Measurements from ENCODE around the gene CCDC112.
"Not testable (repeated sequence)": the region's sequence is repeated elsewhere in the genome, so short reads cannot be mapped to it uniquely, and the experiment has no call there.

Gene CCDC112

DNA sequence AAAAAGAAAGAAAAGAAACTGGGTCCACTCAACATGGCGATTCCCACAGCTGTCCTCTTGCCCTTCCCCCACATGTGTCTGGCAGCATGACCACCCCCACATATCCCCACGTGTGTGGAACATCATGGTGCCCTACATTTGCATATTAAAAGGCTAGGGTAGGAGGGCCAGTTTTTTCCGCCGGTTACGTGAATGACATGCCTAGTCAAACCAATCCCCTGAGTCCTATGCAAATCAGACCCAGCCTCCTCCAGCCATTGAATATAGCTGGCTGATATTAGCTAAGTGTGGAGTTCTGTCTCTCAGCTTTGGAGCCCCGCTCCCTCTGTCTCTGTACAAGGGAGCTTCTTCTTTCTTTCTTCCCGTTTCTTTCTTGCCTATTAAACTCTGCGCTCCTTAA lies 33.0 kb upstream of the CCDC112 start:
- peaks cover 15% of the 10 kb centered on the region for H3K4me1 ChIP-seq (ENCODE audit: insufficient read depth, low read length, severe bottlenecking)
- H3K4me2 ChIP-seq (ENCODE audit: low read length) = peak overlapping the region; percentile 31; the same call in 1 of the 2 replicates
- H3K27ac ChIP-seq (ENCODE audit: low read depth, low read length, poor library complexity, severe bottlenecking) = no peak overlapping the region
- no peaks in the 10 kb centered on the region for H3K27me3 ChIP-seq (ENCODE audit: insufficient read depth, low read length)
- H3K9me3 ChIP-seq (ENCODE audit: low read length) = no peaks in the 10 kb centered on the region
- no peak overlapping the region for H3K9ac ChIP-seq (ENCODE audit: low read length)
- H3F3A ChIP-seq (ENCODE audit: insufficient read depth, low read length) = no peaks in the 10 kb centered on the region
- no peaks in the 10 kb centered on the region for H4K20me1 ChIP-seq (ENCODE audit: insufficient read depth, low read length)
- no peaks in the 10 kb centered on the region for H3K36me3 ChIP-seq (ENCODE audit: insufficient read depth, low read length)
- H3K79me2 ChIP-seq (ENCODE audit: insufficient read depth, low read length) = no peaks in the 10 kb centered on the region
- no peaks in the 10 kb centered on the region for H3K9me2 ChIP-seq (ENCODE audit: low read depth, low read length)
- no peak overlapping the region for H2AFZ ChIP-seq (ENCODE audit: low read length)
- no peak for TF ChIP-seq EZH2 (IDR thresholded peaks at IDR 0.05; ENCODE audit: borderline replicate concordance, low read length)
- TF ChIP-seq, protein P1, sequence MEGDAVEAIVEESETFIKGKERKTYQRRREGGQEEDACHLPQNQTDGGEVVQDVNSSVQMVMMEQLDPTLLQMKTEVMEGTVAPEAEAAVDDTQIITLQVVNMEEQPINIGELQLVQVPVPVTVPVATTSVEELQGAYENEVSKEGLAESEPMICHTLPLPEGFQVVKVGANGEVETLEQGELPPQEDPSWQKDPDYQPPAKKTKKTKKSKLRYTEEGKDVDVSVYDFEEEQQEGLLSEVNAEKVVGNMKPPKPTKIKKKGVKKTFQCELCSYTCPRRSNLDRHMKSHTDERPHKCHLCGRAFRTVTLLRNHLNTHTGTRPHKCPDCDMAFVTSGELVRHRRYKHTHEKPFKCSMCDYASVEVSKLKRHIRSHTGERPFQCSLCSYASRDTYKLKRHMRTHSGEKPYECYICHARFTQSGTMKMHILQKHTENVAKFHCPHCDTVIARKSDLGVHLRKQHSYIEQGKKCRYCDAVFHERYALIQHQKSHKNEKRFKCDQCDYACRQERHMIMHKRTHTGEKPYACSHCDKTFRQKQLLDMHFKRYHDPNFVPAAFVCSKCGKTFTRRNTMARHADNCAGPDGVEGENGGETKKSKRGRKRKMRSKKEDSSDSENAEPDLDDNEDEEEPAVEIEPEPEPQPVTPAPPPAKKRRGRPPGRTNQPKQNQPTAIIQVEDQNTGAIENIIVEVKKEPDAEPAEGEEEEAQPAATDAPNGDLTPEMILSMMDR (IDR thresholded peaks at IDR 0.05; ENCODE audit: low read length) = no peak
- H3K4me3 ChIP-seq (ENCODE audit: low read depth, low read length, poor library complexity, severe bottlenecking) = no peak overlapping the region

DNA sequence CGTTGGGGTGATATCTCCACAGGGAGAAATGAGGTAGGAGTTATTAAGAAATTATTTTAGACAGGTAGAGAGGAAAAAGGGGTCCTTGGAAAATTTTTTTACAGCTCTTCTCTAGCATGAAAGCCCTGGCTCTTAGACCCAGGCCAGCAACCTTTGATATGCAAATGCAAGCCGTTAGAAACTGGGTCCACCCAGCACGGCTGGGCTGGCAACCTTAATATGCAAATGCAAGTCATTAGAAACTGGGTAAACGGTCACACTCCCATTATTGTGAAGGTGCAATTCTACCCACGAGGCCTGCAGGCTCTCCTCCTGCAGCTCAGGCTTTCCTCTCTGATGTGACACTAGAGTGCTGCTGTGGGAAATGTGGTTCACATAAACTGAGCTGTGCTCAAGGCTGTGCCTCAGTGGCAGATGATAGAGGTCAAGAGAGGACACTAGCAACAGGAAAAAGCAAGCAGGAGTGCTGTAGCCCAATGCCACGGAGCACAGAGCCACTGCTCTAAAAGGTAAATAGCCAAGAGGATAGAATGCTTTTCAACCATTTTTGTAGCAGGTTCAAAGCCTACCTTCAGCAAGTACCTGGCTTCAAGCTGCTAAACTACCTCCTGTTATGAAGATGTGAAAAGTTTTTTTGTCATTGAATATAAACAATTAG lies 32.3 kb upstream of the CCDC112 start:
- not testable (repeated sequence) for H2AFZ ChIP-seq (ENCODE audit: low read length); H3K79me2 ChIP-seq (ENCODE audit: insufficient read depth, low read length); H3F3A ChIP-seq (ENCODE audit: insufficient read depth, low read length); H3K9me2 ChIP-seq (ENCODE audit: low read depth, low read length); H4K20me1 ChIP-seq (ENCODE audit: insufficient read depth, low read length); H3K4me3 ChIP-seq (ENCODE audit: low read depth, low read length, poor library complexity, severe bottlenecking); H3K9me3 ChIP-seq (ENCODE audit: low read length); H3K27me3 ChIP-seq (ENCODE audit: insufficient read depth, low read length); H3K27ac ChIP-seq (ENCODE audit: low read depth, low read length, poor library complexity, severe bottlenecking); H3K36me3 ChIP-seq (ENCODE audit: insufficient read depth, low read length); H3K9ac ChIP-seq (ENCODE audit: low read length); H3K4me2 ChIP-seq (ENCODE audit: low read length)
- H3K4me1 ChIP-seq (ENCODE audit: insufficient read depth, low read length, severe bottlenecking) = peaks cover 15% of the 10 kb centered on the region

GRCh38 chr5:115325296-115325959 lies 29.0 kb upstream of the CCDC112 start:
- H3K9me3 ChIP-seq (ENCODE audit: low read length) = no peaks in the 10 kb centered on the region
- H3K27ac ChIP-seq (ENCODE audit: low read depth, low read length, poor library complexity, severe bottlenecking) = no peak overlapping the region
- H3K36me3 ChIP-seq (ENCODE audit: insufficient read depth, low read length) = no peaks in the 10 kb centered on the region
- peaks cover 15% of the 10 kb centered on the region for H3K4me1 ChIP-seq (ENCODE audit: insufficient read depth, low read length, severe bottlenecking)
- H3K9ac ChIP-seq (ENCODE audit: low read length) = no peak overlapping the region
- no peaks in the 10 kb centered on the region for H3K79me2 ChIP-seq (ENCODE audit: insufficient read depth, low read length)
- no peaks in the 10 kb centered on the region for H3K9me2 ChIP-seq (ENCODE audit: low read depth, low read length)
- H3K4me3 ChIP-seq (ENCODE audit: low read depth, low read length, poor library complexity, severe bottlenecking) = no peak overlapping the region
- H3K4me2 ChIP-seq (ENCODE audit: low read length) = no peak overlapping the region
- no peaks in the 10 kb centered on the region for H3K27me3 ChIP-seq (ENCODE audit: insufficient read depth, low read length)
- no peak overlapping the region for H2AFZ ChIP-seq (ENCODE audit: low read length)
- H3F3A ChIP-seq (ENCODE audit: insufficient read depth, low read length) = no peaks in the 10 kb centered on the region
- TF ChIP-seq, protein P1 (IDR thresholded peaks at IDR 0.05; ENCODE audit: low read length) = no peak
- no peak for TF ChIP-seq EZH2 (IDR thresholded peaks at IDR 0.05; ENCODE audit: borderline replicate concordance, low read length)
- no peaks in the 10 kb centered on the region for H4K20me1 ChIP-seq (ENCODE audit: insufficient read depth, low read length)

DNA sequence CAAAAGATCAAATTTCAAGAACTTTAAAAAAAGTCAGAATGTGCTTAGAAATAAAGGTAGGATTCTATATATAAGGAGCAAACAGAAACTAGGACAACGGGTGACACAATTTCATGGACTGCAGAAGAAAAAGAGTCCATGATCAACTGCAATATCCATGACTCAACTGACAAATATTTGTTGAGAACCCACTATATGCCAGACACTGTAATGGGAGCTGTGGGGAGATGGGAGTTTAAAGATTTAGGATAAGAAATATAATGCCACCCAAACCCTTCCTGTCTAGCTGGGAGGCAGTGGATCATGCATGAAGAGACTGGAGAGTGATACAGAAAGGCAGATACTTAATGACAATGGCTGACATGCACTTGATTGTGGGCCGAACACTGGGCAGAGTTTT lies 27.6 kb upstream of the CCDC112 start:
- TF ChIP-seq, protein P1 (IDR thresholded peaks at IDR 0.05; ENCODE audit: low read length) = no peak
- no peak for TF ChIP-seq EZH2 (IDR thresholded peaks at IDR 0.05; ENCODE audit: borderline replicate concordance, low read length)
- no peak overlapping the region for H3K4me2 ChIP-seq (ENCODE audit: low read length)
- H3K9me3 ChIP-seq (ENCODE audit: low read length) = no peaks in the 10 kb centered on the region
- no peaks in the 10 kb centered on the region for H3K27me3 ChIP-seq (ENCODE audit: insufficient read depth, low read length)
- peaks cover 7% of the 10 kb centered on the region for H3K4me1 ChIP-seq (ENCODE audit: insufficient read depth, low read length, severe bottlenecking)
- H3K27ac ChIP-seq (ENCODE audit: low read depth, low read length, poor library complexity, severe bottlenecking) = no peak overlapping the region
- H2AFZ ChIP-seq (ENCODE audit: low read length) = no peak overlapping the region
- H3K79me2 ChIP-seq (ENCODE audit: insufficient read depth, low read length) = no peaks in the 10 kb centered on the region
- no peaks in the 10 kb centered on the region for H4K20me1 ChIP-seq (ENCODE audit: insufficient read depth, low read length)
- H3F3A ChIP-seq (ENCODE audit: insufficient read depth, low read length) = no peaks in the 10 kb centered on the region
- no peak overlapping the region for H3K9ac ChIP-seq (ENCODE audit: low read length)
- H3K9me2 ChIP-seq (ENCODE audit: low read depth, low read length) = no peaks in the 10 kb centered on the region
- H3K36me3 ChIP-seq (ENCODE audit: insufficient read depth, low read length) = no peaks in the 10 kb centered on the region
- no peak overlapping the region for H3K4me3 ChIP-seq (ENCODE audit: low read depth, low read length, poor library complexity, severe bottlenecking)
